Activated T-cell treated with anti-CD3 and anti-CD28 coated beads for 1 hour (primary cell): Measurements from ENCODE around the gene USP13.

Experiments
- DNase-seq: peaks from one replicate; pipeline ENCODE4 v3.0.0-alpha.2; 2020; ENCODE audit warnings: low read depth

Gene USP13

GRCh38 chr3:179801856-179802255, 149.0 kb downstream of the USP13 start:
- no peak for DNase-seq

DNA sequence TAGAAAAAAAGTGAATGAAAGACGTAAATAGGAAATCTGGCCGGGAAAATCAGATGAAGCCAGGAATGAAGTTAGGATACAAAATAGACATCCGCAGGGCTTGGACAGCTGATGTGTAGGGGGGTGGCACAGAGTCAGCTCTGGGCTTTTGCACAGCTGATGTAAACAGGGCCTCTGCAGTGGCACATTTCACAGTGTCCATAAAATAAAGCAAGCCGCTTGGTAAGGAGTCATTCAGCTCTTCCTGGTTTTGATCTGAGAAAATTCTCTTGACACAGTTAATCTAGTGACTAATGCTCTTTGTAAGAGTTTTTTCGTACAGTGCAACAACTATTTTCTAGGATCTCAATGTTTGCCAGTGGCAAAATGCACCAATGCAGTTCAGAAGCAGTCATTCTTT, 153.3 kb downstream of the USP13 start:
- DNase-seq, result no peak

- DNase-seq, result no peak
Observed at GRCh38 chr3:179807588-179807987, 154.7 kb downstream of the USP13 start.

- no peak for DNase-seq
Observed at GRCh38 chr3:179809639-179810038, 156.8 kb downstream of the USP13 start.

DNA sequence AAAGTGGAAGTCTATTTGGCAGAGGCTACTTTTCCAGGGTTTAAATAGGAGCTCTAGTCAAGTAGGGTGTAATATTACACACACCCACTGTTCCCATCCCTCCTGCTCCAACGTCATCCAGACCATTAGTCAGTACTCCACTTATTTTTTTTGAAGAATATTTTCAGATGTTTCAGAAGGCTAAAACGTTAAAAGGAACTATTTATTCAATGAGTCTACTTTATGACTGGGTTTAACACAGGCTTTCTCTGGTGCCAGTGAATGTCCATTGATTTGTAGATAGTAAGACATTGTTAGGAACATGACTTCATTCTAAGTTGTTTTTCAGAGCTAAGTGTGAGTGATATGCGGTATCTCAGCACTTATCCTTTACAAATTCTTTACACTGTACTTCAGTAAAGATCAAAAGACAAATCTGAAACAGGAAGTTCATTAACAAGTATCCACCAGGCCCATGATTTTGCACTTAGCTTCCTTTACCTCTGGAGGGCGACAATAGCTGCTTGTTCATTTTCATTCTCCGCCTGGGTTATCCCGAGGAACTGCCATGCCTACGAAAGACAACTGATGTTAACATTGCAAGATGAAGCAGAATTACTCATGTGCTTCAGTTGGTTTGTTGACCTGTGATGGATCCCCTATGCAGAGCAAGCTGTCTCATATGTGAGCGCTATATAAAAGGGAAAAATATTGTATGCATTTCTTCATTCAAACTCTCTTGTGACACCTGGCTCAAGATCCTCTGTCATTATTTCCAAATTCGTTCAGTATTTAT, 158.7 kb downstream of the USP13 start:
- no peak for DNase-seq

- DNase-seq, result no peak
Observed at GRCh38 chr3:179812096-179812382, 159.2 kb downstream of the USP13 start.

DNA sequence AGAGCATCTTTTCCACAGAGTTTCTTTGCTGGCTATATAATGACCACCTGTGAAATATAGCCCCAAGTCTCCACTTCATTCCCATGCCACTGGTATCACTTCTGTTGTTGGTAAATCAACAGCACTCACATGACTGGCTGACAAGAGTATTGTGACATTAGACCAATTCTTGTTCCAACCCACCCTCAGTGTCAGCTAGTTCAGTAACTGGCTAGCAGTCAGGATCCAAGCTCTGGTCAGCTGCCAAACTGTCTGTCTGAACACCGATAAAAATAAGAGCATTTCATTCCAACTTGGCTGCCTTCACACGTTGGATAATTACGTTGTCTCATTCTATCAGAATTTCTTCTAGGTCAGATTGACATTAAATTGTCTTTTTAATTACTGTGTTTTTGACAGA, 166.5 kb downstream of the USP13 start:
- DNase-seq, result no peak

- no peak for DNase-seq
Observed at GRCh38 chr3:179822296-179822695, 169.5 kb downstream of the USP13 start.

DNA sequence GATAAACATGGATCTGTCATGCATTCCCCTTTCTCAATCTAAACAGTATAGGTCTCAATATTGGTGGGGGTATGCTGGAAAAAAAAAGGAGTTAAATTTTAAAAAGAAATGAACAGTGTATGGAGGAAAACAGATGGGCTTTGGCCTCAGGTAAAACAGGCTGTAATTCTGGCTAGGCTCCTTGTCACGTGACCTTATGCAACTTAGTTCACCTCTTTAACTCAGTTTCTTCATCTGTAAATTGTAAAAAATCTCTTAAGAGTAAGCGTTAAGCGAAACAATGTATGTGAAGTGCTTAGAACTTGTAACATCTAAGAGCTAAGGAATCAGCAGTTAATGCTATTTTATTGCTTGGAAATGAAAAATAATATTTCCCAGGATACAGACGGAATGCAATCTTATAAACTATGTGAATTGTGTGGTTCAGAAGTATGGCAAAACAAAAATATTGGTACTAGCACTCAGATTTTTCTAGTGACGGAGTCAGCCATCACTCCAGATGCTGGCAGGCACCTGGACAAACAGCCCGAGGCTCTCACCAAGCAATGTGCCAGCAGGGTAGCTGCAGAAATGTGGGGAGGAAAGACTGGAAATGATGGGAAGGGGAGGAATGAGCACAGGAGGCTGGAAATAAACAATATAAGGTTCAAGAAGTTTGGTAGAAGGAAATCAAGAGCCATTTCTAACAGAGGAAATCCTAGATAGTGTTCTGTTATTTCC, 172.8 kb downstream of the USP13 start:
- no peak for DNase-seq

DNA sequence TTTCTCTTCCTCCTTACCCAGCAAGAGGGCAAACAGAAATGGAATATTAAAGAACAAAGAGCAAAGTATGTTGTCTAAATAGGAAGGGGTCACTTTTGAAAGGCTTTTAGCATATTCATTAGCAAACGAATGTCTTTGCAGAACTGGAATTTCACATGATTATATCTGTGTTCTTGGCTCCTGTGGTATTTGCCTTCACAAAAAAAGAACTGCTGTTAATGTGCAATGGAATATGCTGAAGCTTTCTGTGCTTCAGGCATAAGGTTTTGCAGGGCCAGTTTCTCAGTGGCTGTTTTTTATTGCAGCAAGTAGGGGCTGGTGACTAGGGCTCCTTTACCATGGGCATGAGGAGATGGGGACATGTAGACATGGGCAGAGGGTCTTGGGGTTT, 173.4 kb downstream of the USP13 start:
- DNase-seq, result no peak

DNA sequence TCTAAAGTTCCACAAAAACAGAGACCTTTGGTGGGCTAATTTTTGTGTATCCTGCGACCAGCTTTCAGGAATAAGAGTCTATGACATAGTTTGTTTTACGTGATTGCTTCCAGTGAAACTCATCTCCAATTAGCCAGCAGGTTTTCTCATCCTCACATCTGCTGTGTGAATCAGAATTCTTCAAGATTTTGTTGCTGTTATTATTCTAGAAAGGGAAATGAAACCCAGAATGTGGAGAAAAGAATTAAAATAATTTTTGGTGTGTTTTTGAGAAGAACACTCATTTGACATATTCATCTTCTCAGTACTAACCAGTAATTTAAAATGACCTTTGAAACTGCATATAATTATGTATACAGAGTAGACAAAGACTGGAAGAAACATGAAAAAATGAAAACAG, 175.9 kb downstream of the USP13 start:
- no peak for DNase-seq

DNA sequence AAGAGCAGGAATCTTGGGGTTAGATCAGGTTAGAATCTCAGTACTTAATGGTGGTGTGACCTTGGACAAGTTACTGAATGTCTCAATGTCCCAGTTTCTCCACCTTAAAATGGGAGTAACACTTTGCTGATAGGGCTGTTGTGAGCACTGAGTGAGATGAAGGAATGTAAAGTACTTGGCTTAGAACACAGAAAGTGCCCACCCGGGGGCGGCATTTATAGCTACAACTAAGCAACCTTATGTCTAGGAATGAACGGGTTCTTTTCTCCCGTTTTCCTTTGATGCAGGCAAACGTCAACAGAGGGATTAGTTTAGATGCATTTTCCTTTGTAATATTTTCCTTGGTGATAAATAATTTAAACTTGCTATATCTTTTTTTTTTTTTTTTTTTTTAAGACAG, 176.6 kb downstream of the USP13 start:
- DNase-seq, result no peak

- DNase-seq, result no peak
Observed at GRCh38 chr3:179832333-179832854, 179.6 kb downstream of the USP13 start.

GRCh38 chr3:179833294-179833693, 180.5 kb downstream of the USP13 start:
- no peak for DNase-seq

- no peak for DNase-seq
Observed at GRCh38 chr3:179837374-179837773, 184.5 kb downstream of the USP13 start.
